ENCODE measurements around the gene TDP1. TPM values are rescaled to one million over a fixed set of nuclear protein-coding genes. Genes with fewer than 3 reads are reported as not detected.
"Not testable (repeated sequence)": the region's sequence is repeated elsewhere in the genome, so short reads cannot be mapped to it uniquely, and the experiment has no call there.

The TDP1 gene
- total RNA-seq, 4 donors from 2014 or later: 11.1 to 21.6 (median 12.2) TPM

GRCh38 chr14:90024910-90025309 lies 69.2 kb downstream of the TDP1 start:
- DNase-seq (ENCODE audit: low spot score in 2 of 2): no peak
- intact Hi-C loops (cut with DNase I; ENCODE audit: low total_unique reads): no loop called here
- WGBS, 2 donors: 93 to 97% methylated on average over 3 of the region's 3 CpGs
- TF ChIP-seq CTCF (IDR thresholded peaks at IDR 0.05) (no peak), POLR2A (IDR thresholded peaks at IDR 0.05) (no peak)
- no peak overlapping the region for H3K4me3 ChIP-seq (ENCODE audit: low read depth, poor library complexity, severe bottlenecking)

DNA sequence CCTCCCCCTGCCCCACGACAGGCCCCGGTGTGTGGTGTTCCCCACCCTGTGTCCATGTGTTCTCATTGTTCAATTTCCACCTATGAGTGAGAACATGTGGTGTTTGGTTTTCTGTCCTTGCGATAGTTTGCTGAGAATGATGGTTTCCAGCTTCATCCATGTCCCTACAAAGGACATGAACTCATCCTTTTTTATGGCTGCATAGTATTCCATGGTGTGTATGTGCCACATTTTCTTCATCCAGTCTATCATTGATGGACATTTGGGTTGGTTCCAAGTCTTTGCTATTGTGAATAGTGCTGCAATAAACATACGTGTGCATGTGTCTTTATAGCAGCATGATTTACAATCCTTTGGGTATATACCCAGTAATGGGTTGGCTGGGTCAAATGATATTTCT lies 70.9 kb downstream of the TDP1 start:
- WGBS, 2 donors: 97 to 99% methylated on average over 4 of the region's 4 CpGs
- H3K4me3 ChIP-seq (ENCODE audit: low read depth, poor library complexity, severe bottlenecking); DNase-seq (ENCODE audit: low spot score in 2 of 2); intact Hi-C loops (cut with DNase I; ENCODE audit: low total_unique reads): not testable (repeated sequence)

- no peak for DNase-seq (ENCODE audit: low spot score in 2 of 2)
- WGBS, 2 donors: 80 to 92% methylated on average over 1 of the region's 1 CpG
- no peak for TF ChIP-seq CTCF (IDR thresholded peaks at IDR 0.05)
- TF ChIP-seq POLR2A (IDR thresholded peaks at IDR 0.05): no peak
- intact Hi-C loops (cut with DNase I; ENCODE audit: low total_unique reads): no loop called here
- H3K4me3 ChIP-seq (ENCODE audit: low read depth, poor library complexity, severe bottlenecking): no peak overlapping the region
Observed at GRCh38 chr14:90027842-90028241, 72.1 kb downstream of the TDP1 start.

- intact Hi-C loops (cut with DNase I; ENCODE audit: low total_unique reads): no loop called here
- no peak for TF ChIP-seq CTCF (IDR thresholded peaks at IDR 0.05)
- TF ChIP-seq POLR2A (IDR thresholded peaks at IDR 0.05): no peak
- WGBS, 2 donors: 98 to 100% methylated on average over 2 of the region's 2 CpGs
- no peak for DNase-seq (ENCODE audit: low spot score in 2 of 2)
- no peak overlapping the region for H3K4me3 ChIP-seq (ENCODE audit: low read depth, poor library complexity, severe bottlenecking)
Observed at GRCh38 chr14:90034156-90034555, 78.4 kb downstream of the TDP1 start.

- no peak for DNase-seq (ENCODE audit: low spot score in 2 of 2)
- intact Hi-C loops (cut with DNase I; ENCODE audit: low total_unique reads): no loop called here
- TF ChIP-seq POLR2A (IDR thresholded peaks at IDR 0.05) (no peak), CTCF (IDR thresholded peaks at IDR 0.05) (no peak)
- WGBS, 2 donors: 82 to 84% methylated on average over 6 of the region's 6 CpGs
- no peak overlapping the region for H3K4me3 ChIP-seq (ENCODE audit: low read depth, poor library complexity, severe bottlenecking)
Observed at GRCh38 chr14:90034835-90035525, 79.3 kb downstream of the TDP1 start.

DNA sequence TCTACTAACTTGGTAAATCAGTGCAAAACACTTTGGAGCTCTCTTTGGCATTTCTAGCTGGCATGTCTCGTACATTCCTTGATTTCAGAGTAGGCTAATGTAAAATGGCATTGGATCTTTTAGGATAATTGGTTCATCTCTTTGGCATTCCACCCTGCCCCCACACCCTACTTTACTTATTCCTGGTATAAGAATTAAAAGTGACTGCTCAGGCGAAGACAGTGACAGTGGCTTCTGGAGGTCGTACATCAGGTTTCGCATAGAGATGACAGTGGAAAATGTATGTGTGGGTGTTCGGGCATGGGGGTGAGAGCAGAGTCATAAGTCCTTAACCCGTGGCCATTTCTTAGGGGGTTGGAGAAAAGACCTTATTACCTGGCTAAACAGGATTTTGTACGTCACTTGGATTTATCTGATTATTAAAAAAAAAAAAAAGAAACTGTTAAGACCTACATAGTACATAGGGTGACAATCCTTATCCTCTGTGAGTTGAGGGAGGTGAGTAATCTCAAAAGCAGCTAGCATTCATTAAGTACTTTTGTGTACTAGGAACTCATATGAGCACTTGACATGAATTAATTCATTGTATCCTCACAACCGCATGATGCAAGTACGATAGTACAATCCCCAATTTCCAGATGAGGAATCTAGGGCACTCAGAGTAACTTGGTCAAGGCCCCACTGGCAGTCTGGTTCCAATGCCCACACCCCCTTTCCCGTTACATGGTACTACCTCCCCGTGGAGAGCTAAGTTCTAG lies 83.7 kb downstream of the TDP1 start:
- H3K4me3 ChIP-seq (ENCODE audit: low read depth, poor library complexity, severe bottlenecking): no peak overlapping the region
- intact Hi-C loops (cut with DNase I; ENCODE audit: low total_unique reads): no loop called here
- DNase-seq (ENCODE audit: low spot score in 2 of 2): peak in 1 of 2 donors; percentile 23
- TF ChIP-seq POLR2A (IDR thresholded peaks at IDR 0.05): no peak
- no peak for TF ChIP-seq CTCF (IDR thresholded peaks at IDR 0.05)
- 96 to 97% methylated on average over 11 of the region's 11 CpGs for WGBS, 2 donors

Data from lower leg skin (tissue), 4 donors.